Activated CD8-positive, alpha-beta memory T cell treated with anti-CD3 and anti-CD28 coated beads, Interleukin-2, amount 50 U/mL, for 1 hour (primary cell): Measurements from ENCODE around the gene GH1.
"Not testable (repeated sequence)": the region's sequence is repeated elsewhere in the genome, so short reads cannot be mapped to it uniquely, and the experiment has no call there.

Experiments
- DNase-seq: peaks from one replicate; pipeline ENCODE4 v3.0.0-alpha.2; 2020; ENCODE audit errors: extremely low read depth

The GH1 gene

GRCh38 chr17:63918789-63919305 is at the start of gene GH1:
Gene GH1 (minus strand): TSS chr17:63918839. CDS start chr17:63918776, 63 bp downstream.
- DNase-seq, result not testable (repeated sequence)

DNA sequence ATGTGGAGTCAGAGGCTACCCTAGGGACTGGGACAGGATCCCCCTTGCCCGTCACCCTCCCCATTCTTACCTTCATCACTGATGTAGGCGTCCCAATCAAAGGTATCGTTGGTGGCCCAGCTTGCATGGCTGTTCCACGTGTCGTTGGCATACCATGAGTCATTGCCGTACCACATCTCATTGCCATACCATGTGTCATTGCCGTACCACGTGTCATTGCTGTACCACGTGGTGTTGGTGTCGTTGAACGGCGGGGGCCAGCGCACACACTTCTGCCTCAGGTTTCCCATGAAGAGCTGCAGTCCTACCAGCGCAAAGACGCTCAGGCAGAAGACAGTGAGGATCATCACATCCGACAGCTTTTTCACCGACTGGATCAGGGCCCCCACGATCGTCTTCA is 49.3 kb upstream of the GH1 start:
- DNase-seq, result no peak

DNA sequence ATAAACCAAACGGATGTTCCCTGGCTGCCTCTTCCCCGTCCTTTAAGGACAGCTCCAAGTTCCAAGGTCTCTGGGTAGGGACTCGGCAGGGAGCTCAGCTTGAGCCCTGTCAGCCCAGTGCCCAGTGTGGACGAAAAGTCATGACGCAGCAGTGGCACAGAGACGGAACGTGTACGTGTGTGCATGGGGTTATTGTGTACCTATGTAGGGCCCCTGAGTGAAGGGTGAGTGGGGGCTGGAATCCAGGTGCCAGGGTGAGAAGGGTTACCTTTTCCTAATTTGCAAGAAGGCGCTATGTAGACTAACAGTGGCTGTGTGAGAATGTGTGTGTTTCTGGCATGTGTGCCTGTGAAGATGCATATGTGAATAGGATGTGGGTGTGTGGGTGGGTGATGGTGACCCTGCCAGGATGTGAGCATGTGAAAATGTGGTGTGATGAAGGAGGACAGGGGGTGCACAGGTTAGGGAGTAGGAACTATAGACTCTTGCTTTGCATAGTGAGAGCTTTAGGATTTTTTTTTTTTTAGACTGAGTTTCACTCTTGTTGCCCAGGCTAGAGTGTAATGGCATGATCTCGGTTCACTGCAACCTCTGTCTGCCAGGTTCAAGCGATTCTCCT is 48.1 kb upstream of the GH1 start:
- no peak for DNase-seq

GRCh38 chr17:63963123-63963522 is 44.5 kb upstream of the GH1 start:
- no peak for DNase-seq

- DNase-seq, result no peak
Measured at GRCh38 chr17:63962298-63962744, 43.7 kb upstream of the GH1 start.

GRCh38 chr17:63961355-63962212 is 42.9 kb upstream of the GH1 start:
- no peak for DNase-seq

DNA sequence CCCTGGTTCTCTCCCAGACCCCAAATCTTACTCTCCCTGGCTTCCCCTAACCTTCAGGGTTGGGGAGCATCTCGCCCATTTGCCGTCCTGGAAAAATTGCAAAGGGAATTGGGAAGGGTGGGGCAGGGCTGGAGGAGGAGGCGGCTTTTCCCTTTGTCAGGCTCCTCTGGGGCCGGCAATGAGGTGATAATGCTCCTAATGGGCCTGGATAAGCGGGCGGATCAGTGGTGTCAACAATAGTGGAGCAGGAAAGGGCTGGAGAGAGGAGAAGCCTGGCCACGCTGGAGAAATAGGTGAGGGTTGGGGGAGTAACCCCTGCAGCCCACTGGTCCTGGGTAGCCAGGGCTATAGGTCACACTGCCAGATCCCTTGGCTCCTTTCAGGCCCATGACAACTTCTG is 41.8 kb upstream of the GH1 start:
- DNase-seq, result no peak

DNA sequence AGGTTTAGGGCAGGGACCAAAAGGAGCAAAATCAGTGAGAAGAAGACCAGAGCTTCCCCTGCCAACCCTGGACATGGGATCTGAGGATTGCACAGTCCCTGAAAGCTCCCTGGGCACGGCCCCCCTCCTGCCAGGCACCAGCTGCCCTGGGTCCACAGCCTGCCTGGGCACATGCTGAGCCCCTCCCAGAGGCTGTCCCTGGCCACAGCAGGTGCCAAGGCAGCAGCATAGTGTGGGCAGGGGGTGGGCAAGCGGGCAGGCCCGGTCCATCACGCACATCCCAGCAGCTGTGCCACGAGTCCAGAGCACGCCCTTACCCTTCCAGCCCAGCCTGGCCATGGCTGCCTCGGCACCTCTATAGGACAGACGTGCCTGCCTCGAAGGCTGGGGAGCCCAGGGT is 41.4 kb upstream of the GH1 start:
- DNase-seq, result no peak

GRCh38 chr17:63956296-63956920 is 37.8 kb upstream of the GH1 start:
- no peak for DNase-seq

GRCh38 chr17:63955791-63956190 is 37.2 kb upstream of the GH1 start:
- DNase-seq, result no peak

GRCh38 chr17:63955232-63955631 is 36.6 kb upstream of the GH1 start:
- DNase-seq, result no peak

DNA sequence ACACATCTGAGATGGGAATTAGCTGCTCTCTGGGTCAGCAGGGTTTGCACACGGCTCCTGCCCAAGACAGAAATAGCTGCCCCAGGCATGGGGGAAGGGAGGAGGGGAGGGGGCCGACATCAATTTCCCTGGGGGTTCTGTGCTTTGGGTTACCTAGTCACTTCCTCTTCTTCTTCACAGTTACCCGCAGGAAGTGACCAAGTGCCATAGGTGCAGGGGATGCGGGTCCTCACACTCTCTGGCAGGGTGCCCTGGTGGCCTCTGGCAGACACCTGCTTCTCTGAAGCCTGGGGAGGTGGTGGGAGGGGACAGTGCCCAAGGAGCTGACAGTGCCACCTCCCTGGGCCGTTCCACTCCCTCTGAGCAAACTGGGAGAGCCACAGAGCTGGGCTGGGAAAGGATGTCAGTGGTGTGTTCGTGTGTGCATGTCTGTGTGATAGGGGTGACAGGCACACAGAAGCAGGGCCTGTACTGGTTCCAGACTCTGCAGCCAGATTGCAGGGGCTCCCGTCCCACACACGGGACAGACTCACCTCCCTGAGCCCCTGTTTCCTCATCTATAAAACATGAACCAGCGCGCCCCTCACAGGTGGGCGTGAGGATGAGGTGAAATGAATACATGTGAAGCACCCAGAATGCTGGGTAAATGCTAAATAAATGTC is 35.9 kb upstream of the GH1 start:
- no peak for DNase-seq

DNA sequence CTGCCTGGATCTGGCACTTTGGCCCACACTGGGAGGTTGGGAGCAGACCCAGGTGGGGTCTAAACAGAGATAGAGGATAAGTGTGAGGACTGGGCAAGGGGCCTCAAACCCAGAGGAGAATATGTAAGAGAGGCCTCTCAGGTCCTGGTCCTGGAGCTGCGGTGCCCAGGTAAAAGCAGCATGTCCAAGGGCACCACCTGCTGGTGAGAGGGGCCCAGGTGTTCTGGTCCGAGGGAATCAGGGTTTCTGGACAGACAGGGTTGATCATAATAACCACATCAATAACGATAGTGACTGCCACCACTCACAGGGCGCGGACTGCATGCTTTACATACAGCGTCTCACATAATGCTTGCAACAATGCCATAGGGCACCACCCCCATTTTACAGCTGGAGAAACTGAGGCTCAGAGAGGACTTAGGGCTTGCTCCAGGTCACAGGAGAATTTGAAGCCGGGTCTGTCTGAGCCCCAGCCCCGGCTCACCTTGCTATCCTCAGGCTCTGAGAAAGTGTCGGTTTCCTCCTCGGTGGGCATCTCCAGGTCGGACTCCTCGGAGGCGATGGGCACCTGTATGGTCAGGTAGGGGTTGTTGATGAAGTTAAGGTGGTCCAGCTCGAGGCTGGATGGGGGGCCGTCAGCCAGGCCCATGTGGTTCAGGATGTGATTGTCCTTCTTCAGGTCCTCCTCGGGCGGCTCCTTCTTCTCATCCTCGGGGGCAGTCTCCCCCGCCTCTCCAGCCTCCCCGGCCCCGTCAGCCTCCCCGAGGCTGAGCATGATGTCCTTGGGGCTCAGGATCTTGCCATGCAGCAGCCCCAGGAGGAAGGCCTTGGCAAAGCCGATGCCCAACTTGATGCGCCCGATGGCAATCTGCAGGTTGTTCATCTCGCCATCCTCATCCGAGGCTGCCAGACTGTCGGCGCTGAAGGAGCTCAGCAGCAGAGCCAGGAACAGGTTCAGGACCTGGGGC is 32.6 kb upstream of the GH1 start:
- DNase-seq, result no peak

DNA sequence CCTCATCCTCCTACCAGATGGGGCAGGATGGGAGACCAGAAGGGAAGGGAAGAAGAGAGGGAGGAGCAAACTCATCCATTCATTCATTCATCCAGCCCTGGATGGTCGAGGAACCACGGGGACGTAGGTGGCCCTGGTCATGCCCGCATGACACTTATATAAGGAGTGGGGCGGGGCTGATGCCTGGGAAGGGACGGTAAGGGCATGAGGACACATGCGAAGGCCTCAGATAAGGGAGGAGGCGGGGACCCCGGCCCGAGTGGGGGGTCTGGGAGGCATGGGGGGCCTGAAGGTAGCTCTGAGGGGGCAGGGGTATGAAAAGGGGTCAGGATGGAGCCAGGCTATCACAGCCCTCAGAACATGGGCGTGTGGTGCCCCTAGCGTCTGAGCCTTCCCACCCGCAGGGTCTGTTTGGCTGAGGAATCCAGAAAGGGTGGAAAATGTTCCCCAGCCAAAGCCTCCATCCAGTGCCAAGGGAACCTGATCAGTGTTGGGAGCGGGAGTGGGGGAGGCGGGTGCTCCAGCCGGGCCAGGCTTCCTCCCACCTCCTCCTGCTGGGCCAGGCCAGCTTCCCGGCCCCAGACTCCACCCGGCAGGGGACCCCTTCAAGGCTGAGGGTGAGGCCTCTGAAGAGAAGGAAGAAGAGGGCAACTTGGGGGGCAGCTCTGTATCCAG is 31.1 kb upstream of the GH1 start:
- no peak for DNase-seq

DNA sequence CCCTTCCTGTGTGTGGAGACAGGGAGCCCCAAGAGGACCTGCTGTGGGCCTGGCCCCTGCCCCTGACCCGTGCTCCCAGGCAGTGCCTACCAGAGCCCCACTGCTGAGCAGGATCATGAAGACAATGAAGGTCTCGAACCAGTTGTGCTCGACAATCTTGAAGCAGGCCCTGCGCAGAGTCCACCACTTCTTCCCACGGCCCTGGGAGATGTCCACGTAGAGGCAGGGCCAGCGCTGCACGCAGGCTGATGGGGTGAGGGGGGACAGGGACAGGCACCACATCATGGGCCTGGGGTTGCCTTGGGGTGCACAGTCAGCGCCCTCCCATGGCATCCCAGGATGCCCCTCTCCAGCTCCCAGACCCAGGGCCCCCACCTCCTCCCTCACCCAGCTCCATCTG is 29.9 kb upstream of the GH1 start:
- no peak for DNase-seq

GRCh38 chr17:63947711-63948330 is 29.2 kb upstream of the GH1 start:
- no peak for DNase-seq

DNA sequence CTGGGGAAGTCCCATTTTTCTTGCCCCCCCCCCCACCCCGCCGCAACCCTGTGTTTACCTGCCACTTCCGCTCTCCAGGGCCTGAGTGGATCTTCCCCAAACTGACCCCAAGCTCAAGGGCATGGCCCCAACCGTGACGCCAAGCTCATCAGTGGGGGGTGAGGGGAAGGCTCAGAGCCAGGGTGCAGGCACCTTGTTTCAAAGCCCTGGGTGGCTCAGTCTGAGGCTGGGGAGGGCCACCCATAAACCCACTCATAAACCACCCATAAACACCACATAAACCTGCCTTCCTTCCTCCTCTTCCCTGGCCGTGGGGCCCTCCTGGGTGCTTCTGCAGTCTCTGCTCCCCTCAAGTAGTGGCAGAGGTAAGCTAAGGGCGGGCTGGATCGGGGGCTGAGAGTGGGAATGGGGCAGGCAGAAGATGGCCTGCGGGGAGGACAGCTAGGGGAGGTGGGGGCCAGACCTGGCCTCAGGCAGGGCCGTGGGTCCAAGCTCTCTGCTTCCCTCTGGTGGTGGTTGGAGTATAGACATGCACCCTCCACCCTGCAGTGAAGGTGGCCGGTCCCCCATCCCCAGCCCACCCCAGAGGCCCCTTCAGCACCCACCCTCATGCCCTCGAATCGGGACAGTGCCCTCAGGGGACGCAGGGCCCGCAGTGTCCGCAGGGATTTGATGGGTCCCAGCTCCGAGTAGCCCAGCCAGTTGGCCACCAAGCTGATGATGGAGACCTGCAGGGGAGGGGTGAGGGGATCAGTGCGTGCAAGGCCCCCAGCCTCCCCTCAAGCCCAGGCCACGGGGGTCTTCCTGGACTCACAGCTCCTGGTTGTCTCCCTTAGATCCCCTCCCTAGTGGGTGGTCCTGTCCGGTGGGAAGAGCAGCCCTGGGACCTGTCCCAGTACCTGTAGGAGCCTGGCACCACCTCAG is 28.1 kb upstream of the GH1 start:
- no peak for DNase-seq

DNA sequence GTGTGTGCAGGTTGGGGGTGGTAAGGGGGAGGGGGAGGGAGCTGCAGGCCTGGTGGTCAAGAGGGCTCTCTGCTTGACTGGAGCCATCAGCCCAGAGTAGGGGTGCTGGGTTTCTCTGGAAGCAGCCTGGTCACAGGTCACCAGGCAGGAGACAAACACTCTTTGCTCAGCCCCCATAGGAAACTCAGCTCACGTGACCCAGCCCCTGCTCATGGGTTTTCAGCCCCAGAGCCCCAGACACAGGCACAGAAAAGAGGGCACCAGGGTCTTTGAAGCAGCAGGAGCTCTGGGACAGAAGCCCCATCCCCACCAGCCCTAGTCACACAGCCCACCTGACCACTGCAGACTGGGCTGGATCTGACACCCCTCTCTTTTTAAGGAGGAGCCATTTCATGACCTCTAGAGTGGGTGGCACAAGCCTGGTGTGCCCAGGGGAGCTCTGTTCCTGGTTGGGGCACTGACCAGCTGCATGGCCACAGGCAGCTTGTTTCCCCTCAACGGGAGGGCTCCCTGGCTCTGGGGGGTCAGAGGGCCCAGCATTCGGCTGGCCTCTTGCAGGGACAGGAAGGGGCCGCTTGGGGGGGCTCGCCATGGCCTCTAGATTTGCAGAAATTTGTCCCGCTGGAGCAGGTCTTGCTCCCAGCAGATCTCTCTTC is 27.3 kb upstream of the GH1 start:
- no peak for DNase-seq
